Body of pancreas (tissue), 4 donors: Measurements from ENCODE around the gene RFC3. TPM values are rescaled to one million over a fixed set of nuclear protein-coding genes. Genes with fewer than 3 reads are reported as not detected.

ENCODE experiments used
- ATAC-seq: fragments of 150-250 bp; one replicate; pipeline ENCODE4 v1.9.1; 2016
- DNase-seq, 4 donors: peaks; one replicate each; pipeline ENCODE4 v3.0.0-alpha.2; 2019
- H3K27ac ChIP-seq, 4 donors: fragments of 200-600 bp; sonication (generic); 1 replicate in 3 of 4; 2 replicates in 1 of 4; pipeline versions ENCODE4 v1.5.1 to v1.6.1; 2016 to 2019; ENCODE audit warnings: mild to moderate bottlenecking in 1 of 4, mixed read lengths in 1 of 4, moderate library complexity in 1 of 4
- H3K27me3 ChIP-seq, 2 donors: fragments of 200-600 bp; sonication (generic); one replicate each; pipeline ENCODE4 v1.6.0; 2016; ENCODE audit warnings: mild to moderate bottlenecking in 1 of 2
- H3K36me3 ChIP-seq, 2 donors: fragments of 200-600 bp; sonication (generic); replicated peaks in 1 of 2; 2 replicates each; pipeline ENCODE4 v1.5.1; 2016; ENCODE audit warnings: low read depth in 2 of 2; ENCODE audit not compliant: insufficient read depth in 1 of 2
- H3K4me1 ChIP-seq: fragments of 200-600 bp; sonication (generic); one replicate; pipeline ENCODE4 v1.6.0; 2016
- H3K4me3 ChIP-seq, 2 donors: fragments of 200-600 bp; sonication (generic); 1 replicate in 1 of 2; 2 replicates in 1 of 2; pipeline ENCODE4 v1.5.1; 2016 to 2019
- H3K9me3 ChIP-seq, 3 donors: fragments of 200-600 bp; sonication (generic); 1 replicate in 2 of 3; 2 replicates in 1 of 3; pipeline ENCODE4 v1.5.1; 2016
- POLR2A ChIP-seq, 3 donors: fragments of 450-650 bp; IDR thresholded peaks; one replicate each; pipeline ENCODE4 v1.6.1; 2016; ENCODE audit warnings: antibody characterized with exemption in 3 of 3, mild to moderate bottlenecking in 2 of 3
- WGBS, 2 donors: methylation state at CpG; one replicate each; pipeline ENCODE4 v1.1.5; 2017; 5-methylcytosine and 5-hydroxymethylcytosine counted together
- intact Hi-C: fragments of 100-400 bp; cut with DNase I; formaldehyde crosslinking; loops from one replicate; pipeline ENCODE4 v1.15.1; 2023
- total RNA-seq, 2 donors: library from RNA; depleted of rRNA; stranded (reverse); fragments of >200 nt; gene quantifications; one replicate each; pipeline ENCODE4 v1.1.0, GENCODE V29; 2016
- TF ChIP-seq, protein P1 (sequence below), 7 experiments: fragments of 450-650 bp in 4 of 7; fragments of 200-600 bp in 3 of 7; sonication (generic) in 3 of 7; IDR thresholded peaks; one replicate each; pipeline ENCODE4 v1.5.1; 2016 to 2019; ENCODE audit warnings: antibody characterized with exemption in 7 of 7

RFC3 gene
- total RNA-seq, 2 donors from 2014 or later = 8.0 to 10.9 TPM

DNA sequence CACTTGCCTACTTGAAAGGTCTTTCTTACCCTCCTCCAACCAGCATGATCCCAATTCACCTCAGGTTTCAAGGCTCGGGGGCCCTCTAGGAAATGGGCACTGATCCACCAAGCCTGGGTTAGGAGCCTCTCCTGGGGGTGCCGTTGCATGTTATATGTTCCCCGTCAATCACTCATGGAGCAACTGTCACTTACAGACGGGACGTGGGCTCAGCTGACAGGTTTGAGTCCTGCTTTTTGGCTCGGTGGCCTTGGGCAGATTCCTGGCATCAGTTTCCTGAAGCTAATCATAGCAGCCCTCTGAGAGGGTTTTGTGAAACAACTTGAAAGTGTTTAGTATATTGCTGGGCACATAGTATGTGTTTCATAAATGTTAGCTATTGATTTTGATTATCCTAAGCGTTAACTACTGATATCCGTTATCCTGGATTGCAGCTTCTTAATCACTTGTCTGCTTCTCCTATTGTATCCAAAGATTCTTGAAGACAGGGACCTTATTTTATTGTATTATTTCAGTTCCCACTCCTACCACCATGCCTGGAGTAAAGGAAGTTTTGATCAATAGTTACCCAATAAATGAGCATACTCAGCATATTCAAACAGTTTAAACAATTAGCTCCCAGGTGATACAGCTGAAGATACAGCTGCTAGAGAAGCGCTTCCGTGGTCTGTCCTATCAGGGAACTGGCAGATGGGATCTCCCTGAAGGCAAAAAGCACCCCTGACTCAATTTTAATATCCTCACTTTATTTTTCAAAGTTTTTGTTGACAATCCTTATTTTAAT lies 57.9 kb downstream of the RFC3 start:
- intact Hi-C loops = no loop called here
- Histone ChIP-seq H3K36me3 (no peaks in the 10 kb centered on the region), H3K9me3 (no peaks in the 10 kb centered on the region), H3K27me3 (no peaks in the 10 kb centered on the region), H3K27ac (no peak overlapping the region), H3K4me3 (no peak overlapping the region), H3K4me1 (peaks cover 18% of the 10 kb centered on the region)
- TF ChIP-seq, protein P1, sequence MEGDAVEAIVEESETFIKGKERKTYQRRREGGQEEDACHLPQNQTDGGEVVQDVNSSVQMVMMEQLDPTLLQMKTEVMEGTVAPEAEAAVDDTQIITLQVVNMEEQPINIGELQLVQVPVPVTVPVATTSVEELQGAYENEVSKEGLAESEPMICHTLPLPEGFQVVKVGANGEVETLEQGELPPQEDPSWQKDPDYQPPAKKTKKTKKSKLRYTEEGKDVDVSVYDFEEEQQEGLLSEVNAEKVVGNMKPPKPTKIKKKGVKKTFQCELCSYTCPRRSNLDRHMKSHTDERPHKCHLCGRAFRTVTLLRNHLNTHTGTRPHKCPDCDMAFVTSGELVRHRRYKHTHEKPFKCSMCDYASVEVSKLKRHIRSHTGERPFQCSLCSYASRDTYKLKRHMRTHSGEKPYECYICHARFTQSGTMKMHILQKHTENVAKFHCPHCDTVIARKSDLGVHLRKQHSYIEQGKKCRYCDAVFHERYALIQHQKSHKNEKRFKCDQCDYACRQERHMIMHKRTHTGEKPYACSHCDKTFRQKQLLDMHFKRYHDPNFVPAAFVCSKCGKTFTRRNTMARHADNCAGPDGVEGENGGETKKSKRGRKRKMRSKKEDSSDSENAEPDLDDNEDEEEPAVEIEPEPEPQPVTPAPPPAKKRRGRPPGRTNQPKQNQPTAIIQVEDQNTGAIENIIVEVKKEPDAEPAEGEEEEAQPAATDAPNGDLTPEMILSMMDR (IDR thresholded peaks at IDR 0.05) = no peak
- TF ChIP-seq POLR2A (IDR thresholded peaks at IDR 0.05) = no peak
- DNase-seq (no peak), ATAC-seq (no peak)
- WGBS, 2 donors = 65 to 71% methylated on average over 10 of the region's 10 CpGs

DNA sequence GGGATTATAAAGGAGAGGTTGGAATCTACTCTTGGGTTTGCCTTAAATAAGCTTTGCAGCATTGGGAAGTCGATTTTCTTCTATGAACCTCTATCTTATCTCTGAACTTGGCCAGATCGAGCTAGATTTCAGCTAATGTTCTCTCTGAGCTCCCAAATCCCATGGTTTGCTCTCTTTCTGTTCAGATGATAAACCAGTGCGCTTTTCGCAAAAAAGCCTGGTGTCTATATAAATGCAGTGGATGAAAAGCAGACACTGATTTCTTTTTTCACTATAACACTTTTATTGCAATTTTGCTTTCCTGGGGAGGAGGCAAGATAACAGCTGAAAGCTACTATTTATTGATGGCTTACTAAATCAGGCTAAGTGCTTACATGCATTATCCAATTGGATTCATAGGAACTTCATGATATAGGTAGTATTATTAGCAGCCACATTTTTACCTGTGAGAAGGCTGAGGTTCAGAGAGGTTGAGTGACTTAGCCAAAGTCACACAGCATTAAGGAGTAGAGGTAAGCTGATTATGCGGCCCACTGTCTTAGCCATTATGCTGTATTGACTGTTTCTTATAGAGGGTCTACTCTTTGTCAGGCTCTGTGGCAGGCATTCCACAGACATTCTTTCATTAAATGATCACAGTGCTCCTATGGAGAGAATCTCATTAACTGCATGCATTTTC lies 58.9 kb downstream of the RFC3 start:
- DNase-seq (no peak), ATAC-seq (no peak)
- Histone ChIP-seq H3K4me1 (peaks cover 7% of the 10 kb centered on the region), H3K9me3 (no peaks in the 10 kb centered on the region), H3K4me3 (no peak overlapping the region), H3K36me3 (no peaks in the 10 kb centered on the region), H3K27me3 (no peaks in the 10 kb centered on the region), H3K27ac (no peak overlapping the region)
- TF ChIP-seq, protein P1 (IDR thresholded peaks at IDR 0.05) = no peak
- TF ChIP-seq POLR2A (IDR thresholded peaks at IDR 0.05) = no peak
- intact Hi-C loops = no loop called here
- 77 to 79% methylated on average over 5 of the region's 5 CpGs for WGBS, 2 donors

DNA sequence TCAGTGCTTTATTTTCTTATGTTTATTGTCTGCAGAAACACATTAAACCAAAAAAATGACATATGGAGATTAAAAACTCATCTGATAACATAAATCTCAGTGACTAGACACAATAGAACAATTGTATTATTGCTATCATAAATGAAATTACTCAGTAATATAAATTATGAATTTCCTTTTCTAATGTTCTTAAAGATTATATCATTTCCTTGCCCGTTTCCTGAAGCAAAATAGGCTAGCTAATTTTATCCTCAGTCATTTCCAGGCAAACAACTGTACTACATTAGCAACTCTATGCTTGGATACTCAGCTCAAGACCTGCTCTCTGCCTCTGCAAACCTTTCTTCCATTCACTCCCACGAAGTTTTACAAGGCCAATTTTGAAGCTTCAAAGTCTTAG lies 61.2 kb downstream of the RFC3 start:
- no peaks in the 10 kb centered on the region for H3K36me3 ChIP-seq
- no peak for DNase-seq
- 60 to 65% methylated on average over 2 of the region's 2 CpGs for WGBS, 2 donors

DNA sequence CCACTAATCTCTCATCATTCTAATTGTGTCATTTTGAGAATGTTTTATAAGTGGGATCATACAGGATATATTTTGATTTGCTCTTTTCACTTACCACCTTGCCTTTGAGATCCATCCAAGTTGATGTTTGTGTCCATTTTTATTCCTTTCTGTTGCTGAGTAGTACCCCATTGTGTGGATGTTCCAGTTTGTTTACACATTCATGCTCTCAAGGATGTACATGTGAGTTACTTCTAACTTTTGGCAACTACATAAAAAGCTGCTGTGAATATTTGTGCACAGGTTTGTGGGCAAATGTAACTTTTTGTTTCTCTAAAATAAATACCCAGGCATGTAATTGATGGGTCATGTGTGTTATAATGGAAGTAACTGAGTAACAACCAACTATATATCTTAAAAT lies 64.9 kb downstream of the RFC3 start:
- intact Hi-C loops = no loop called here
- TF ChIP-seq, protein P1 (IDR thresholded peaks at IDR 0.05) = no peak
- TF ChIP-seq POLR2A (IDR thresholded peaks at IDR 0.05) = no peak
- Histone ChIP-seq H3K4me1 (no peaks in the 10 kb centered on the region), H3K36me3 (no peaks in the 10 kb centered on the region), H3K27ac (no peak overlapping the region), H3K9me3 (no peaks in the 10 kb centered on the region), H3K4me3 (no peak overlapping the region), H3K27me3 (no peaks in the 10 kb centered on the region)
- ATAC-seq (no peak), DNase-seq (no peak)

More for the DNA sequence above, 61.2 kb downstream of the RFC3 start:
- ATAC-seq = no peak
- H3K27me3 ChIP-seq = no peaks in the 10 kb centered on the region
- no peak overlapping the region for H3K27ac ChIP-seq
- TF ChIP-seq POLR2A (IDR thresholded peaks at IDR 0.05) = no peak
- TF ChIP-seq, protein P1 (IDR thresholded peaks at IDR 0.05) = no peak
- no peaks in the 10 kb centered on the region for H3K9me3 ChIP-seq
- intact Hi-C loops = no loop called here
- H3K4me3 ChIP-seq = no peak overlapping the region
- no peaks in the 10 kb centered on the region for H3K4me1 ChIP-seq
